ENCODE measurements around the gene ASMTL. TPM values are rescaled to one million over a fixed set of nuclear protein-coding genes. Genes with fewer than 3 reads are reported as not detected.
"Not testable (repeated sequence)": the region's sequence is repeated elsewhere in the genome, so short reads cannot be mapped to it uniquely, and the experiment has no call there.

The ASMTL gene
- total RNA-seq, 2 donors from 2014 or later, result 84.8 to 94.2 TPM

DNA sequence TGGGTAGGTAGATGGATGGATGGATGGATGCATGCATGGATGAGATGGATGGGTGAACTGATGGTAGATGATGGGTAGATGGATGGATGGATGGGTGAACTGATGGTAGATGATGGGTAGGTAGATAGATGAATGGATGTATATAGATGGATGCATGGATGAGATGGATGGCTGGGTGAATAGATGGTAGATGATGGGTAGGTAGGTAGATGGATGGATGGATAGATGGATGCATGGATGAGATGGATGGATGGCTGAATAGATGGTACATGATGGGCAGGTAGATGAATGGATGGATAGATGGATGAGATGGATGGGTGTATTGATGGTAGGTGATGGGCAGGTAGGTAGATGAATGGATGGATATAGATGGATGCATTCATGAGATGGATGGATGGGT lies 45.7 kb downstream of the ASMTL start:
- H3K27me3 Mint-ChIP-seq, result no peaks in the 10 kb centered on the region
- no peak overlapping the region for H3K27ac Mint-ChIP-seq
- no peaks in the 10 kb centered on the region for H3K9me3 Mint-ChIP-seq
- DNase-seq (ENCODE audit: low spot score), result no peak
- no peak for ATAC-seq
- no peaks in the 10 kb centered on the region for H3K4me1 Mint-ChIP-seq (ENCODE audit: low read depth in 2 of 2)
- H3K36me3 Mint-ChIP-seq, result no peaks in the 10 kb centered on the region
- H3K4me3 Mint-ChIP-seq, result no peak overlapping the region

DNA sequence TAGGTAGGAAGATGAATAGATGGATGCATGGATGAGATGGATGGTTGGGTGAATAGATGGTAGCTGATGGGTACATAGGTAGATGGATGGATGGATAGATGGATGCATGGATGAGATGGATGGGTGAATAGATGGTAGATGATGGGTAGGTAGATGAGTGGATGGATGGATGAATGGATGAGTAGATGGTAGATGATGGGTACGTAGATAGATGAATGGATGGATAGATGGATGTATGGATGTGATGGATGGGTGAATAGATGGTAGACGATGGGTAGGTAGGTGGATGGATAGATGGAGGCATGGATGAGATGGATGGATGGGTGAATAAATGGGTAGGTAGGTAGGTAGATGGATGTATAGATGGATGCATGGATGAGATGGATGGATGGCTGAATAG lies 46.9 kb downstream of the ASMTL start:
- not testable (repeated sequence) for H3K27me3 Mint-ChIP-seq; H3K4me1 Mint-ChIP-seq (ENCODE audit: low read depth in 2 of 2); DNase-seq (ENCODE audit: low spot score); H3K36me3 Mint-ChIP-seq; H3K27ac Mint-ChIP-seq; ATAC-seq; H3K9me3 Mint-ChIP-seq; H3K4me3 Mint-ChIP-seq

GRCh38 chrX:1403867-1404266 lies 48.8 kb downstream of the ASMTL start:
- not testable (repeated sequence) for H3K36me3 Mint-ChIP-seq; H3K27me3 Mint-ChIP-seq; ATAC-seq; H3K4me3 Mint-ChIP-seq; DNase-seq (ENCODE audit: low spot score); H3K9me3 Mint-ChIP-seq; H3K27ac Mint-ChIP-seq; H3K4me1 Mint-ChIP-seq (ENCODE audit: low read depth in 2 of 2)

GRCh38 chrX:1403228-1403627 lies 49.5 kb downstream of the ASMTL start:
- Mint-ChIP-seq H3K36me3 (no peaks in the 10 kb centered on the region), H3K4me1 (ENCODE audit: low read depth in 2 of 2) (no peaks in the 10 kb centered on the region), H3K27me3 (no peaks in the 10 kb centered on the region), H3K4me3 (no peak overlapping the region), H3K9me3 (no peaks in the 10 kb centered on the region), H3K27ac (no peak overlapping the region)
- DNase-seq (ENCODE audit: low spot score) (no peak), ATAC-seq (no peak)

GRCh38 chrX:1401611-1402430 lies 50.9 kb downstream of the ASMTL start:
- no peaks in the 10 kb centered on the region for H3K9me3 Mint-ChIP-seq
- no peak overlapping the region for H3K27ac Mint-ChIP-seq
- no peaks in the 10 kb centered on the region for H3K27me3 Mint-ChIP-seq
- no peak overlapping the region for H3K4me3 Mint-ChIP-seq
- no peak for DNase-seq (ENCODE audit: low spot score)
- no peaks in the 10 kb centered on the region for H3K36me3 Mint-ChIP-seq
- ATAC-seq, result peak; percentile 37 to 46
- no peaks in the 10 kb centered on the region for H3K4me1 Mint-ChIP-seq (ENCODE audit: low read depth in 2 of 2)

- ATAC-seq (no peak), DNase-seq (ENCODE audit: low spot score) (no peak)
- no peaks in the 10 kb centered on the region for H3K27me3 Mint-ChIP-seq
- peaks cover 2% of the 10 kb centered on the region for H3K9me3 Mint-ChIP-seq
- H3K36me3 Mint-ChIP-seq, result peaks cover 4% of the 10 kb centered on the region
- no peak overlapping the region for H3K4me3 Mint-ChIP-seq
- peaks cover 4 to 5% of the 10 kb centered on the region in 2 donors for H3K4me1 Mint-ChIP-seq (ENCODE audit: low read depth in 2 of 2)
- H3K27ac Mint-ChIP-seq, result no peak overlapping the region
Observed at GRCh38 chrX:1400742-1401471, 51.8 kb downstream of the ASMTL start.

GRCh38 chrX:1400049-1400448 lies 52.7 kb downstream of the ASMTL start:
- ATAC-seq, result no peak

GRCh38 chrX:1398431-1399340 lies 54.0 kb downstream of the ASMTL start:
- H3K4me1 Mint-ChIP-seq (ENCODE audit: low read depth in 2 of 2), result peaks cover 21 to 23% of the 10 kb centered on the region in 2 donors
- H3K36me3 Mint-ChIP-seq, result peaks cover 10% of the 10 kb centered on the region
- no peak overlapping the region for H3K27ac Mint-ChIP-seq
- H3K9me3 Mint-ChIP-seq, result peaks cover 6% of the 10 kb centered on the region
- no peaks in the 10 kb centered on the region for H3K27me3 Mint-ChIP-seq
- ATAC-seq, result no peak
- H3K4me3 Mint-ChIP-seq, result no peak overlapping the region
- no peak for DNase-seq (ENCODE audit: low spot score)

More at GRCh38 chrX:1400049-1400448, 52.7 kb downstream of the ASMTL start:
- H3K4me1 Mint-ChIP-seq (ENCODE audit: low read depth in 2 of 2), result peaks cover 11 to 13% of the 10 kb centered on the region in 2 donors
- DNase-seq (ENCODE audit: low spot score), result no peak
- peaks cover 8% of the 10 kb centered on the region for H3K36me3 Mint-ChIP-seq
- H3K9me3 Mint-ChIP-seq, result peaks cover 6% of the 10 kb centered on the region
- no peak overlapping the region for H3K4me3 Mint-ChIP-seq
- no peaks in the 10 kb centered on the region for H3K27me3 Mint-ChIP-seq
- no peak overlapping the region for H3K27ac Mint-ChIP-seq

DNA sequence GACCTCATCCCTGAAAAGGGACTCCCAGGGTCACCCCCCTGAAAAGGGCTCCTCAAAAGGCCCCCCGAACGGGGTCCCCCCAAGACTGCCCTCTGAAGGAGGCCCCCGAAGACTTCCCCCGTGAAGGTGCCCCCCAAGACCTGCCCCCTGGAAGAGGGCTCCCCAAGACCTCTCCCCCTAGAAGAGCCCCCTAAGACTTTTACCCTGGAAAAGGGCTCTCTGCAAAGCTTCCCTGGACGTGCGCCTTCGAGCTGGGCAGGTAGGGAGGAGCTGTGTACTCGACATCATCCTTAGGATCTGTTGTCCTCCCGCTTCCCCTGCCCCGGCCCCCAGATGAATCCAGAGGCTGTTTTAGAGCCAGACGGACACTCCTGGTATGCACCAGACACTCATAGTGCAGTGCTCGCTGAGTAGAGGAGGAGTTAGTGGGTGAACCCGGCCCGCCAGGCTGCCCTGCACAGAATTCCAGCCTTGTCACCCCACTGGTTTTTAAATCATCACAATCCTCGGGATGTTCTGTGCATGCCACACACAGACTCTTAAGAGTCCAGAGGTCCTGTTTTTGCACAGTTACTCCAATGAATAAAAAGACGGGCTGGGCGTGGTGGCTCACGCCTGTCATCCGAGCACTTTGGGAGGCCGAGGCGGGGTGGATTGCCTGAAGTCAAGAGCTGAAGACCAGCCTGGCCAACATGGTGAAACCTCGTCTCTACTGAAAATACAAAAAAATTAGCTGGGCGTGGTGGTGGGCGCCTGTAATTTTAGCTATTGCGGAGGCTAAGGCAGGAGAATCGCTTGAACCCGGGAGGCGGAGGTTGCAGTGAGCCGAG lies 55.1 kb downstream of the ASMTL start:
- DNase-seq (ENCODE audit: low spot score) (no peak), ATAC-seq (no peak)
- Mint-ChIP-seq H3K27me3 (no peaks in the 10 kb centered on the region), H3K4me1 (ENCODE audit: low read depth in 2 of 2) (peaks cover 28 to 32% of the 10 kb centered on the region in 2 donors), H3K27ac (no peak overlapping the region), H3K4me3 (no peak overlapping the region), H3K9me3 (peaks cover 6% of the 10 kb centered on the region), H3K36me3 (peaks cover 15% of the 10 kb centered on the region)

DNA sequence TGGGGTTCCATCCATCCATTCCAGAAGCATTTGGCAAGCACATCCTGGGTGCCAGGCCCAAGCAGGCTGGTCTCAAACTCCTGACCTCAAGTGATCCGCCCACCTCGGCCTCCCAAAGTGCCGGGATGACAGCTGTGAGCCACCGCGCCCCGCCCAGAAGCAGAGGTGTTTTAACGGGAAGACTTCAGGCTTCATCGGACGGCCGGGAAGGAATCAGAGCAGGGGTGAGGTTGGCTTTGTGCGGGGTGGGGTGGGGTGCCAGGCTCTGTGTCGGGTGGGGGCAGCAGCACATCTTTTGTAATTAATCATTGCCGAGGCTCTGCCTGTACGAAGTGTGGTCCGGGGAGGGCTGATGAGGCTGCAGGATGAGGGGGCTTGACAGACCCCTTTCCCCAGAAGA lies 55.7 kb downstream of the ASMTL start:
- ATAC-seq (no peak), DNase-seq (ENCODE audit: low spot score) (no peak)
- H3K27me3 Mint-ChIP-seq, result no peaks in the 10 kb centered on the region
- no peak overlapping the region for H3K4me3 Mint-ChIP-seq
- H3K9me3 Mint-ChIP-seq, result peaks cover 6% of the 10 kb centered on the region
- H3K36me3 Mint-ChIP-seq, result peaks cover 15% of the 10 kb centered on the region
- peaks cover 28 to 32% of the 10 kb centered on the region in 2 donors for H3K4me1 Mint-ChIP-seq (ENCODE audit: low read depth in 2 of 2)
- no peak overlapping the region for H3K27ac Mint-ChIP-seq

DNA sequence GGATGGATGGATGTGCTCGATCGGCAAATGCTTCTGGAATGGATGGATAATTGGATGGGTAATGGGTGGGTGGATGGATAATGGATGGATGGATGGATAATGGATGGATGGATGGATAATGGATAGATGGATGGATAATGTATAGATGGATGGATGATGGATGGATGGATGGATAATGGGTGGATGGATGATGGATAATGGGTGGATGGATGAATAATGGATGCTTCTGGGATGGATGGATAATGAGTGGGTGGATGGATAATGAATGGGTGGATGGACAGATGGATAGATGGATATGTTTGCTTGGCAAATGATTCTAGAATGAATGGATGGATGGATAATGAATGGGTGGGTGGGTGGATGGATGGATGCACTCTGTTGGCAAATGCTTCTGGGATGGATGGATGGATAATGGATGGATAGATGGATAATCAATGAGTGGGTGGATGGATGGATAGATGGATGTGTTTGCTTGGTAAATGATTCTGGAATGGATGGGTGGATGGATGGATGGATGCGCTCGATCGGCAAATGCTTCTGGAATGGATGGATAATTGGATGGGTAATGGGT lies 57.0 kb downstream of the ASMTL start:
- Mint-ChIP-seq H3K36me3 (peaks cover 15% of the 10 kb centered on the region), H3K4me1 (ENCODE audit: low read depth in 2 of 2) (peaks cover 28 to 36% of the 10 kb centered on the region in 2 donors), H3K4me3 (peak overlapping the region; percentile 16), H3K27ac (peak overlapping the region in 1 of 2 donors; percentile 10), H3K9me3 (peaks cover 6% of the 10 kb centered on the region), H3K27me3 (no peaks in the 10 kb centered on the region)
- ATAC-seq (no peak), DNase-seq (ENCODE audit: low spot score) (no peak)

DNA sequence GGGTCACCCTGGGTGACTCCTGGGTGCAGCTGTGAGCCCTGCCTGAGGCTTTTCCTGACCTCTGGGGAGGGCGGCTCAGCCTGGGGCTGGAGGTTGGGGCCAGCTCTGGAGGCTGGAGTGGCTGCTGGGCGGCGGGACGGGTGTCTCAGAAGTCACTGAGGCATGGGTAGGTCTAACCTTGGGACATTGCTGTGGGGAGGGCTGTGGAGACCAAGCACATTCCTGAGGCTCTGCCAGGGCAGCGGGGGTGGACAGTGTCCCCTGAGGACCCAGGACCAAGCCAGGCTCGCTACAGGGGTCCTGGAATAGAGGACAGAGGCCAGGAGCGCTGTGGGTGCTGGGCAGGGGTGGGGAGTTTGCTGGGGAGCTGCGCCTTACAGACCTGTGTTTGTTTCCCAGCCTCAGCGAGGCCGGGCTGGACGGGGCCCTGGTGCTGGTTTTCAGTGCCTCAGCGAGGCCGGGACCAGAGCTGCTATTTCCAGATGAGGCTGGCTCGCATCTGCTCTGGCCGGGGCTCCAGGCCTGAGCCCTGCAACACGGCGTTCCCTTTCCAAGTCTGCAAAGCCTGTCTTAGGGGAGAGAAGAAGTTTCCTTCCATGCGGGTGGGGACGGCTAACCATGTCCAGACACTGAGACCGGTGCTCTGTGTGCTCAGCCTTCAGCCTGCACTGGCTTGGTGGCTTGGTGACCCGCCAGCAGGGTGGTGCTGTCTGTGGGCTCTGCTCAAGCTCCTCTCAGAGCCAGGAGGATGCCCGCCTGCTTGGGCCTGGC lies 57.8 kb downstream of the ASMTL start:
- DNase-seq (ENCODE audit: low spot score), result no peak
- Mint-ChIP-seq H3K27ac (peak overlapping the region; percentile 94 to 96), H3K36me3 (peaks cover 15% of the 10 kb centered on the region), H3K4me1 (ENCODE audit: low read depth in 2 of 2) (peaks cover 28 to 36% of the 10 kb centered on the region in 2 donors), H3K27me3 (no peaks in the 10 kb centered on the region), H3K4me3 (peak overlapping the region; percentile 97), H3K9me3 (peaks cover 6% of the 10 kb centered on the region)
- no peak for ATAC-seq
